K562 (cell line): ENCODE results near the gene PLXND1. TPM values are rescaled to one million over a fixed set of nuclear protein-coding genes. Genes with fewer than 3 reads are reported as not detected.

Experiments
- ATAC-seq: fragments of 200-7000 bp; cut with Tn5 transposase; 3 replicates; pipeline ENCODE4 v1.9.1; 2020; ENCODE audit warnings: moderate library complexity
- BruUV-seq: library from RNA; stranded (reverse); fragments of 400-500 nt; replicated peaks from 2 replicates; lab custom pipeline; 2021; lab: Mats Ljungman, UMichigan
- CTCF ChIA-PET: fragments of 300-600 bp; formaldehyde crosslinking; extraction: SDS; loops from one replicate; lab custom pipeline; 2021; ENCODE audit warnings: low intra/inter-chr PET ratio; lab: Yijun Ruan, JAX
- POLR2A ChIA-PET: fragments of 300-600, 350-650 bp; sonication (Branson Sonifier 250); formaldehyde crosslinking; extraction: SDS; loops from one replicate; lab custom pipeline; 2021; ENCODE audit warnings: antibody characterized with exemption, inconsistent platforms; lab: Yijun Ruan, JAX
- DNase-seq, 4 experiments: peaks; one replicate each; pipeline versions ENCODE4 v3.0.0 to v3.0.0-alpha.2; 2011 to 2018; ENCODE audit warnings: low spot score in 3 of 4, mixed read lengths in 3 of 4; ENCODE audit errors: extremely low read depth in 1 of 4
- FAIRE-seq: peaks from 2 replicates; lab custom pipeline; 2011; peaks lifted over from hg19 to GRCh38; lab: Jason Lieb, UNC
- H2AFZ ChIP-seq: 2 replicates; pipeline ENCODE4 v1.6.0; 2011; ENCODE audit warnings: low read depth, low read length, control low read depth, inconsistent platforms
- H3K27ac ChIP-seq: fragments of 200-600 bp; 3 replicates; pipeline ENCODE4 v1.8.0; 2011; ENCODE audit warnings: low read depth, mild to moderate bottlenecking, control low read depth, inconsistent platforms, low read length, moderate library complexity, mixed read lengths; ENCODE audit errors: extremely low read depth
- H3K27me3 ChIP-seq, 2 experiments: fragments of 300-600 bp in 1 of 2; 2 replicates in 1 of 2; 3 replicates in 1 of 2; pipeline versions ENCODE4 v1.6.0 to v1.8.0; 2011; ENCODE audit warnings: inconsistent platforms in 2 of 2, low read length in 2 of 2, mild to moderate bottlenecking in 1 of 2, mixed read lengths in 1 of 2, moderate library complexity in 1 of 2; ENCODE audit not compliant: control insufficient read depth in 2 of 2, insufficient read depth in 2 of 2
- H3K36me3 ChIP-seq: fragments of 300-600 bp; 3 replicates; pipeline ENCODE4 v1.8.0; 2011; ENCODE audit warnings: mild to moderate bottlenecking, low read length, inconsistent platforms; ENCODE audit not compliant: control insufficient read depth, insufficient read depth
- H3K4me1 ChIP-seq, 2 experiments: fragments of 200-600 bp in 1 of 2; replicated peaks in 1 of 2; 2 replicates in 1 of 2; 3 replicates in 1 of 2; pipeline versions ENCODE4 v1.5.1 to v1.8.0; 2011; ENCODE audit warnings: inconsistent platforms in 2 of 2, low read length in 2 of 2, mild to moderate bottlenecking in 1 of 2, mixed read lengths in 1 of 2, moderate library complexity in 1 of 2; ENCODE audit not compliant: control insufficient read depth in 2 of 2, insufficient read depth in 2 of 2
- H3K4me2 ChIP-seq: 2 replicates; pipeline ENCODE4 v1.6.1; 2011; ENCODE audit warnings: low read length, control low read depth, inconsistent platforms, mixed read lengths; ENCODE audit not compliant: insufficient read depth
- H3K4me3 ChIP-seq: fragments of 200-600 bp; sonication (generic), shearing (Covaris generic); 2 replicates; pipeline ENCODE4 v1.5.1; 2016; ENCODE audit warnings: control low read depth, inconsistent platforms
- H3K79me2 ChIP-seq: fragments of 200-600 bp; 3 replicates; pipeline ENCODE4 v1.8.0; 2011; ENCODE audit warnings: low read length, inconsistent platforms; ENCODE audit not compliant: control insufficient read depth, insufficient read depth
- H3K9ac ChIP-seq, 2 experiments: 2 replicates each; pipeline versions ENCODE4 v1.6.0 to v1.6.1; 2011; ENCODE audit warnings: low read depth in 2 of 2, low read length in 2 of 2, control low read depth in 1 of 2, inconsistent platforms in 1 of 2, mild to moderate bottlenecking in 1 of 2, mixed read lengths in 1 of 2; ENCODE audit not compliant: insufficient read depth in 1 of 2
- H3K9me1 ChIP-seq: one replicate; pipeline ENCODE4 v1.6.0; 2011; ENCODE audit warnings: inconsistent platforms, mild to moderate bottlenecking, low read length, moderate library complexity; ENCODE audit not compliant: control insufficient read depth, insufficient read depth
- H3K9me3 ChIP-seq: replicated peaks from 2 replicates; pipeline ENCODE4 v1.5.1; 2011; ENCODE audit warnings: low read depth, low read length, inconsistent platforms; ENCODE audit not compliant: control insufficient read depth, insufficient read depth
- H4K20me1 ChIP-seq: replicated peaks from 2 replicates; pipeline ENCODE4 v1.6.1; 2011; ENCODE audit warnings: low read length, inconsistent platforms, mixed read lengths; ENCODE audit not compliant: control insufficient read depth, insufficient read depth
- BDP1 ChIP-seq: IDR thresholded peaks from 3 replicates; pipeline ENCODE4 v1.6.1; 2011; ENCODE audit not compliant: insufficient read length, insufficient read depth
- HMGN3 ChIP-seq: IDR thresholded peaks from 2 replicates; pipeline ENCODE4 v1.6.1; 2011; ENCODE audit warnings: borderline replicate concordance, low read depth, mild to moderate bottlenecking, mixed read lengths, low read length; ENCODE audit not compliant: insufficient read length; ENCODE audit errors: extremely low read depth
- NR3C1 ChIP-seq: sonication (generic); formaldehyde crosslinking; IDR thresholded peaks from 2 replicates; pipeline ENCODE4 v1.8.1; 2022; ENCODE audit warnings: missing genetic modification reagents
- PHF8 ChIP-seq: fragments of 200-600 bp; sonication (generic); IDR thresholded peaks from 2 replicates; pipeline ENCODE4 v1.6.1; 2012; ENCODE audit warnings: mixed run types, mild to moderate bottlenecking, inconsistent platforms, low read length, moderate library complexity, borderline replicate concordance
- RCOR1 ChIP-seq, 2 experiments: IDR thresholded peaks; 2 replicates each; pipeline ENCODE4 v1.6.1; 2012; ENCODE audit warnings: low read depth in 2 of 2, low read length in 2 of 2, borderline replicate concordance in 1 of 2, improper control_type of control experiment in 1 of 2
- SLC30A9 ChIP-seq: fragments of 250-450 bp; sonication (Bioruptor Pico); IDR thresholded peaks from 2 replicates; pipeline ENCODE4 v1.8.0; 2022; ENCODE audit warnings: mild to moderate bottlenecking, moderate library complexity
- SNIP1 ChIP-seq: fragments of 450-650 bp; IDR thresholded peaks from 2 replicates; pipeline ENCODE4 v1.7.1; 2017; ENCODE audit warnings: low read depth, mild to moderate bottlenecking
- XRCC4 ChIP-seq: IDR thresholded peaks from one replicate; pipeline ENCODE4 v1.6.1; 2011; ENCODE audit not compliant: insufficient read depth, insufficient read length; ENCODE audit errors: extremely low read depth
- ZFP30 ChIP-seq: fragments of 250-450 bp; sonication (Bioruptor Pico); IDR thresholded peaks from 2 replicates; pipeline ENCODE4 v1.8.0; 2022; ENCODE audit warnings: moderate library complexity, mild to moderate bottlenecking, inconsistent platforms, borderline replicate concordance
- ZSCAN32 ChIP-seq: fragments of 450-650 bp; formaldehyde crosslinking; IDR thresholded peaks from 2 replicates; pipeline ENCODE4 v1.4.0; 2020; ENCODE audit warnings: mild to moderate bottlenecking, moderate library complexity
- WGBS: fragments of 100-300 bp; shearing (Covaris generic); methylation state at CpG from one replicate; pipeline ENCODE4 v1.1.6; 2016; ENCODE audit warnings: low coverage, mixed read lengths; ENCODE audit not compliant: insufficient coverage; ENCODE audit errors: missing lambda C conversion rate; 5-methylcytosine and 5-hydroxymethylcytosine counted together
- in situ Hi-C: fragments of 300-500 bp; cut with MboI; formaldehyde crosslinking; loops from 4 replicates; pipeline ENCODE4 v1.15.0; 2018; ENCODE audit warnings: inconsistent platforms, mixed read lengths
- intact Hi-C: fragments of 100-400 bp; cut with micrococcal nuclease; formaldehyde crosslinking; loops from 2 replicates; pipeline ENCODE4 v1.14.2; 2022
- polyA plus RNA-seq, 8 experiments: library from polyadenylated mRNA; depleted of rRNA in 4 of 8; stranded (reverse) in 5 of 8; unstranded in 3 of 8; fragments of >200 nt; fragmentation: Nextera tagmentation in 2 of 8; fragmentation: Illumina TruSeq in 1 of 8; extraction: Ambion mirVana in 2 of 8; extraction: Trizol in 1 of 8; gene quantifications; 2 replicates each; pipeline versions ENCODE4 v1.2.1 to v1.2.3, GENCODE V29; 2011 to 2014; ENCODE audit warnings: inconsistent platforms in 1 of 8, missing spikeins in 1 of 8
- total RNA-seq, 7 experiments: library from RNA; depleted of rRNA in 6 of 7; stranded (reverse); fragments of >200 nt in 6 of 7; fragmentation: Illumina TruSeq in 2 of 7; extraction: Trizol in 2 of 7; gene quantifications; 2 replicates each; pipeline versions ENCODE4 v1.2.1 to v1.2.3, GENCODE V29; 2011 to 2021; ENCODE audit warnings: low replicate concordance in 1 of 7
- TF ChIP-seq, protein P1 (sequence below): fragments of 250-450 bp; sonication (Bioruptor Pico); IDR thresholded peaks from 2 replicates; pipeline ENCODE4 v1.8.0; 2021; ENCODE audit warnings: borderline replicate concordance, mild to moderate bottlenecking, moderate library complexity; ENCODE audit not compliant: poor library complexity, severe bottlenecking
- TF ChIP-seq, protein P2 (sequence below): fragments of 450-650 bp; formaldehyde crosslinking; IDR thresholded peaks from 2 replicates; pipeline ENCODE4 v1.4.0; 2022; ENCODE audit warnings: missing genetic modification characterization
- TF ChIP-seq, protein P3 (sequence below): fragments of 250-450 bp; sonication (Bioruptor Pico); IDR thresholded peaks from 2 replicates; pipeline ENCODE4 v1.8.0; 2022; ENCODE audit warnings: moderate library complexity, mild to moderate bottlenecking, inconsistent platforms
- TF ChIP-seq, protein P4 (sequence below): fragments of 250-450 bp; sonication (Bioruptor Pico); IDR thresholded peaks from 2 replicates; pipeline ENCODE4 v1.9.0; 2021; ENCODE audit warnings: mild to moderate bottlenecking
- TF ChIP-seq, protein P5 (sequence below): fragments of 250-450 bp; sonication (Bioruptor Pico); IDR thresholded peaks from 2 replicates; pipeline ENCODE4 v1.5.0; 2022; ENCODE audit warnings: mild to moderate bottlenecking

Gene PLXND1
- total and polyA plus RNA-seq, 9 of the 15 experiments (the other 6 are each of a cell fraction or from before 2014, with no cell fraction given) = 0.34 to 28.8 (median 14.0) TPM

GRCh38 chr3:129575233-129575996 lies 31.1 kb downstream of the PLXND1 start:
- peaks cover 9 to 42% of the 10 kb centered on the region in 2 experiments; a peak in 4 of 5 replicates for H3K4me1 ChIP-seq
- WGBS = 49% methylated on average over 7 of the region's 19 CpGs
- no peaks in the 10 kb centered on the region for H3K79me2 ChIP-seq
- H4K20me1 ChIP-seq = no peaks in the 10 kb centered on the region
- H3K27ac ChIP-seq = no peak overlapping the region
- peaks cover 2% of the 10 kb centered on the region; the same call in 1 of the 3 replicates for H3K36me3 ChIP-seq
- H3K4me2 ChIP-seq = no peak overlapping the region
- ChIA-PET POLR2A (interaction anchor here (0.6 to 0.8 kb wide), 2 partner anchors 10 to 22 kb away, joined by 3 read pairs; no protein-coding TSS in a partner anchor), CTCF (no interaction called here)
- H3K4me3 ChIP-seq = no peak overlapping the region
- H3K9me3 ChIP-seq = no peaks in the 10 kb centered on the region
- no peaks in the 10 kb centered on the region for H3K9me1 ChIP-seq
- no peak overlapping the region for H3K9ac ChIP-seq
- intact Hi-C loops = no loop called here
- FAIRE-seq (no peak), DNase-seq (no peak), ATAC-seq (no peak)
- in situ Hi-C loops = no loop called here
- no peak overlapping the region for H2AFZ ChIP-seq
- H3K27me3 ChIP-seq = no peaks in the 10 kb centered on the region
- BruUV-seq = no TSS peak
- no peak for TF ChIP-seq SLC30A9 (CRISPR knock-in tag)
- TF ChIP-seq HMGN3 = no peak
- no peak for TF ChIP-seq SNIP1
- no peak for TF ChIP-seq ZSCAN32
- TF ChIP-seq, protein P1, sequence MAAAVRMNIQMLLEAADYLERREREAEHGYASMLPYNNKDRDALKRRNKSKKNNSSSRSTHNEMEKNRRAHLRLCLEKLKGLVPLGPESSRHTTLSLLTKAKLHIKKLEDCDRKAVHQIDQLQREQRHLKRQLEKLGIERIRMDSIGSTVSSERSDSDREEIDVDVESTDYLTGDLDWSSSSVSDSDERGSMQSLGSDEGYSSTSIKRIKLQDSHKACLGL (CRISPR knock-in tag) = no peak
- TF ChIP-seq, protein P2, sequence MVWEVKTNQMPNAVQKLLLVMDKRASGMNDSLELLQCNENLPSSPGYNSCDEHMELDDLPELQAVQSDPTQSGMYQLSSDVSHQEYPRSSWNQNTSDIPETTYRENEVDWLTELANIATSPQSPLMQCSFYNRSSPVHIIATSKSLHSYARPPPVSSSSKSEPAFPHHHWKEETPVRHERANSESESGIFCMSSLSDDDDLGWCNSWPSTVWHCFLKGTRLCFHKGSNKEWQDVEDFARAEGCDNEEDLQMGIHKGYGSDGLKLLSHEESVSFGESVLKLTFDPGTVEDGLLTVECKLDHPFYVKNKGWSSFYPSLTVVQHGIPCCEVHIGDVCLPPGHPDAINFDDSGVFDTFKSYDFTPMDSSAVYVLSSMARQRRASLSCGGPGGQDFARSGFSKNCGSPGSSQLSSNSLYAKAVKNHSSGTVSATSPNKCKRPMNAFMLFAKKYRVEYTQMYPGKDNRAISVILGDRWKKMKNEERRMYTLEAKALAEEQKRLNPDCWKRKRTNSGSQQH (CRISPR knock-in tag) = no peak
- no peak for TF ChIP-seq ZFP30
- TF ChIP-seq RCOR1 (IDR thresholded peaks at IDR 0.05; ENCODE audit: borderline replicate concordance in 1 of 2, low read depth in 2 of 2, low read length in 2 of 2) = no peak
- TF ChIP-seq, protein P3, sequence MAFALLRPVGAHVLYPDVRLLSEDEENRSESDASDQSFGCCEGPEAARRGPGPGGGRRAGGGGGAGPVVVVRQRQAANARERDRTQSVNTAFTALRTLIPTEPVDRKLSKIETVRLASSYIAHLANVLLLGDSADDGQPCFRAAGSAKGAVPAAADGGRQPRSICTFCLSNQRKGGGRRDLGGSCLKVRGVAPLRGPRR = no peak
- TF ChIP-seq, protein P4, sequence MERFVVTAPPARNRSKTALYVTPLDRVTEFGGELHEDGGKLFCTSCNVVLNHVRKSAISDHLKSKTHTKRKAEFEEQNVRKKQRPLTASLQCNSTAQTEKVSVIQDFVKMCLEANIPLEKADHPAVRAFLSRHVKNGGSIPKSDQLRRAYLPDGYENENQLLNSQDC (CRISPR knock-in tag) = no peak
- TF ChIP-seq BDP1 = no peak
- no peak for TF ChIP-seq PHF8
- TF ChIP-seq XRCC4 = no peak
- no peak for TF ChIP-seq NR3C1
- TF ChIP-seq, protein P5, sequence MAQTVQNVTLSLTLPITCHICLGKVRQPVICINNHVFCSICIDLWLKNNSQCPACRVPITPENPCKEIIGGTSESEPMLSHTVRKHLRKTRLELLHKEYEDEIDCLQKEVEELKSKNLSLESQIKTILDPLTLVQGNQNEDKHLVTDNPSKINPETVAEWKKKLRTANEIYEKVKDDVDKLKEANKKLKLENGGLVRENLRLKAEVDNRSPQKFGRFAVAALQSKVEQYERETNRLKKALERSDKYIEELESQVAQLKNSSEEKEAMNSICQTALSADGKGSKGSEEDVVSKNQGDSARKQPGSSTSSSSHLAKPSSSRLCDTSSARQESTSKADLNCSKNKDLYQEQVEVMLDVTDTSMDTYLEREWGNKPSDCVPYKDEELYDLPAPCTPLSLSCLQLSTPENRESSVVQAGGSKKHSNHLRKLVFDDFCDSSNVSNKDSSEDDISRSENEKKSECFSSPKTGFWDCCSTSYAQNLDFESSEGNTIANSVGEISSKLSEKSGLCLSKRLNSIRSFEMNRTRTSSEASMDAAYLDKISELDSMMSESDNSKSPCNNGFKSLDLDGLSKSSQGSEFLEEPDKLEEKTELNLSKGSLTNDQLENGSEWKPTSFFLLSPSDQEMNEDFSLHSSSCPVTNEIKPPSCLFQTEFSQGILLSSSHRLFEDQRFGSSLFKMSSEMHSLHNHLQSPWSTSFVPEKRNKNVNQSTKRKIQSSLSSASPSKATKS (CRISPR knock-in tag) = no peak
